HepG2 (cell line): ENCODE measurements around the gene PAK6.

Experiments used
- TSC22D2 ChIP-seq: sonication (generic); formaldehyde crosslinking; IDR thresholded peaks from 2 replicates; pipeline ENCODE4 v1.5.1; 2020; ENCODE audit warnings: missing genetic modification reagents, mild to moderate bottlenecking, borderline replicate concordance
- USF2 ChIP-seq, 2 experiments: sonication (generic) in 1 of 2; formaldehyde crosslinking in 1 of 2; IDR thresholded peaks; 2 replicates each; pipeline versions ENCODE4 v1.5.1 to v1.6.1; 2011 to 2020; ENCODE audit warnings: borderline replicate concordance in 1 of 2, low read depth in 1 of 2, low read length in 1 of 2, mild to moderate bottlenecking in 1 of 2, missing genetic modification reagents in 1 of 2, moderate library complexity in 1 of 2
- ZNF431 ChIP-seq: sonication (generic); formaldehyde crosslinking; IDR thresholded peaks from 2 replicates; pipeline ENCODE4 v1.9.0; 2022; ENCODE audit warnings: missing genetic modification reagents, low read depth, mild to moderate bottlenecking, borderline replicate concordance
- TF ChIP-seq, protein P1 (sequence below): sonication (generic); formaldehyde crosslinking; IDR thresholded peaks from 2 replicates; pipeline ENCODE4 v1.5.0; 2020; ENCODE audit warnings: mild to moderate bottlenecking, missing genetic modification reagents, moderate library complexity

DNA sequence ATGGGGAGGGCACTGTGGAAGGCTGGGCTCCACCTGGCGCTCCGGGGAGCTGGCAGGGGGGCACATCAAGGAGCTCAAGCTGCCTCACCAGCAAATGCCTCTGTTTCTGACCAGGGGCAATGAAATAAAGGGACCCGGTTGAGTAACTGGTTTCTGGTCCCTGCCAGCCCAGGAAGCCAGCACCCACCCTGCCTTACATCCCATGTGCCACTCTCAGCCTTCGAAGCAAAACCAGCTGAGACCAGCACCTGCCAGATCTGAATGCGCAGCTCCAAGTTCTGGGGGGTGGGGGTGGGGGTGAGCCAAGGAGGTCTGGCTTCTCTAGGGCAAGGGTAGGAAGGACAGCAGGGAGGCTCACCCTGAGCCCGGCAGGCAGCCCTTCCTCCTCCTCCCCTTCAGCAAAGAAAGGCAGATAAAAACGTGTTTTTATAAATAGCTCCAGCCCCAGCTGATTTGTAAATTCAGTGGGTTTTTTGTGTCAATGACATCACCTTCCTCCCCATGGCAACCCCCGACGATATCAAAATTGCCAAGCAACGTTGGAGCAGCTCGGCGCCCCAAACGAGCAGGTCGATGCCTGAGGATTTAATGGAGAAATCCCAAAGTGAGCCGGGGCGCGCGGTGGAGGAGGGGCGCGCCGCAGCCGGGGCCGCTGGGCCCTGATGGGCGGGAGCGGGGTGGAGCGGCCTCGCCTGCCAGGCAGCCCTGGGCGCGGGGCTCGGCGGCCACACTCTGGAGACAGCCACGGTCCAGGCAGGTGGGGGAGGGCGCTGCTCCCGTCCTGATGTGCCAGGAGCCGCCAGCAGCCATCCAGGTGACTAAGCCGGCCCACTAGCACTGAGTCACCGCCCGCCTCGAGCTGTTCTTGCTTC, at the start of gene PAK6:
- no peak for TF ChIP-seq USF2 (IDR thresholded peaks at IDR 0.05; ENCODE audit: low read depth, low read length)
- no peak for TF ChIP-seq USF2 (CRISPR knock-in tag; IDR thresholded peaks at IDR 0.05; ENCODE audit: borderline replicate concordance)
- TF ChIP-seq ZNF431, result no peak
- TF ChIP-seq, protein P1, sequence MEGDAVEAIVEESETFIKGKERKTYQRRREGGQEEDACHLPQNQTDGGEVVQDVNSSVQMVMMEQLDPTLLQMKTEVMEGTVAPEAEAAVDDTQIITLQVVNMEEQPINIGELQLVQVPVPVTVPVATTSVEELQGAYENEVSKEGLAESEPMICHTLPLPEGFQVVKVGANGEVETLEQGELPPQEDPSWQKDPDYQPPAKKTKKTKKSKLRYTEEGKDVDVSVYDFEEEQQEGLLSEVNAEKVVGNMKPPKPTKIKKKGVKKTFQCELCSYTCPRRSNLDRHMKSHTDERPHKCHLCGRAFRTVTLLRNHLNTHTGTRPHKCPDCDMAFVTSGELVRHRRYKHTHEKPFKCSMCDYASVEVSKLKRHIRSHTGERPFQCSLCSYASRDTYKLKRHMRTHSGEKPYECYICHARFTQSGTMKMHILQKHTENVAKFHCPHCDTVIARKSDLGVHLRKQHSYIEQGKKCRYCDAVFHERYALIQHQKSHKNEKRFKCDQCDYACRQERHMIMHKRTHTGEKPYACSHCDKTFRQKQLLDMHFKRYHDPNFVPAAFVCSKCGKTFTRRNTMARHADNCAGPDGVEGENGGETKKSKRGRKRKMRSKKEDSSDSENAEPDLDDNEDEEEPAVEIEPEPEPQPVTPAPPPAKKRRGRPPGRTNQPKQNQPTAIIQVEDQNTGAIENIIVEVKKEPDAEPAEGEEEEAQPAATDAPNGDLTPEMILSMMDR (CRISPR knock-in tag), result no peak
- TF ChIP-seq TSC22D2 (CRISPR knock-in tag), result no peak
